NCI-H748 (cell line): ENCODE data around the gene SOD2.
A peak's percentile ranks its signal among the peaks of the same experiment; 100 is the strongest.
"Not testable (repeated sequence)": the region's sequence is repeated elsewhere in the genome, so short reads cannot be mapped to it uniquely, and the experiment has no call there.

Experiments
- DNase-seq: peaks from one replicate; lab custom pipeline; 2025; ENCODE audit not compliant: unreplicated experiment; lab: John Stamatoyannopoulos, UW

The SOD2 gene

DNA sequence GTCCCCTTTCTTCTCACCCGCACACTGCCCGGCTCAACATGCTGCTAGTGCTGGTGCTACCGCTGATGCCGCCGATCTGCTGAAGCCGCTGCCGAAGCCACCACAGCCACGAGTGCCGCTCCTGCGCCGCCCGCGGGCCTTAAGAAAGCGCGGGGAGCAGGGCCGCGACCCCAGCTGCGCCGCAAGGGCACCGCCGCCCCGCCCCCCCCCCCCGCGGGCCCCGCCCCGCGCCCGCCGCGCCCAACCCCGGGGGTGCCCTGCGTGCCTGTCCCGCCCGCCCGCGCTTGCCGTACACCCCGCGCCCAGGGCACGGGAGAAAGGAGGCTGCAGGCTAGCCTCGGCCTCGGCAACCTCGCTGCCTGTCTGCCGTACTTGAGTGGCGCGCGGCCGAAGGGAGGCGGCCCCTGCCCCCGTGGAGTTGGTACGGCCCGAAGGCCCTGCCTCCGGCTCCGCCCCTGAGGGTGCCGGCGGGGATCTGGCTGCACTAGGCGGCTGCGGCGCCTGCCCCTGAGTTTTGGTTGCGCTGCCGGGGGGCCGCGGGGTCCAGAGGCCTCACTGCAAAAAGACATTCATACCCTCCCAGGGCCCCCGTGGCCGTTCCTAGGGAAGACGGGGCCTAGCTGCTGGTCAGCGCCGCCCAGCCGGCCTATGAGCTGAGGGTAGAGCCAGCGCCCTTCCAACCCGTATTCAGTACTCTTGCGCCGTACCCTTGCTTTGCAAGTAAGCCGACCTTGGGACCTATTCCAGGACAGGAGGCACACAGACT lies at the start of gene SOD2:
TSS of gene SOD2 (minus strand) at position 114 of the 766 bp plus-strand sequence. CDS start at position 40, 74 bp downstream.
- DNase-seq: peak; percentile 92

DNA sequence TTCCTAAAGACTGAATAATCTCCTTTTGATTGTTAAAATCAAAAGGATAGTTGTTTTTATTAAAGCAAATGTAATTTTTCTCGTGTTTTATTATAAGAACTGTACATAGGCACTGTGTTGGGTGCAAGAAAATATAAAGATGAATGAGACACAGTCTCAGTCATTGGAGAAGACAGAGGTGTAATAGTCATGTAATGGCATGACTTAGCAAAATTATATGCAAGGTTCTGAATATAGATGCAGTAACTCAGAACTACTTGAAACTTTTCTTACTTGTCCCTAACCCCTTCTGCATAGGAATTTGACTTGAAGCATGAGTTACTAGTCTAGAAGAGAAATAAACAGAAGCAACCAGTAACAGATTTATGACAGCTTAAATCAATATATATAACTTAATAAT lies 49.1 kb upstream of the SOD2 start:
- no peak for DNase-seq

DNA sequence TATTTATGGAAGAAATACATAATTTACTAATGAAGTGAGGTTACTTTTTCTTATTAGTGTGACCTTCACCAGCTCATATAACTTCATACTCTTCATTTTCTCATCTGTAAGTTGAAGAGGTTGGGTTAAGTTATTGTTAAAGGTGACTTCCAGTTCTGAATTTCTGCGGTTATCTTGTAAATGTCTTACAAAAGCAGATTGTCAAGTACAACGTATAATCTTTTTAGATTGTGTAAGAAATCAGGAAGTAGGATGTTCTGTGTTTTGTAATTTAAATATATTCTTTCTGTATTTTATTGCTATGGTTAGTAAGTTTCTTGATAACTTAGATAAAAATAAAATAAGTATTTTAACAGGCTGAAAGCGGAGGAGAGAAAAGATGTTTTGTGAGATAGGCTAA lies 46.3 kb upstream of the SOD2 start:
- DNase-seq: no peak

DNA sequence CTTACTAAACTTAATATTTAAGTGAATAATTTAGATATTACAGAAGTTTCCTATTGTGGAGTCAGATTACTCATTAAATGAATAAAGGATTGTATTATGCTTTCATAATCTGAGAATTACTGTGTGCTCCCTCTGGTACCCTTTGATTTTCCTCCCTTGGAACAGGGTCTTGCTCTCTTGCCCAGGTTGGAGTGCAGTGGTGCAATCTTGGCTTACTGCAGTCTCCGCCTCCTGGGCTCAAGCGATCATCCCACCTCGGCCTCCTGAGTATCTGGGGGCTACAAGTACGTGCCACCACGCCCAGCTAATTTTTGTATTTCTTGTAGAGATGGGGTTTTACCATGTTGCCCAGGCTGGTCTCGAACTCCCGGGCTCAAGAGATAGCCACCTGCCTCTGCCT lies 43.9 kb upstream of the SOD2 start:
- DNase-seq: no peak

DNA sequence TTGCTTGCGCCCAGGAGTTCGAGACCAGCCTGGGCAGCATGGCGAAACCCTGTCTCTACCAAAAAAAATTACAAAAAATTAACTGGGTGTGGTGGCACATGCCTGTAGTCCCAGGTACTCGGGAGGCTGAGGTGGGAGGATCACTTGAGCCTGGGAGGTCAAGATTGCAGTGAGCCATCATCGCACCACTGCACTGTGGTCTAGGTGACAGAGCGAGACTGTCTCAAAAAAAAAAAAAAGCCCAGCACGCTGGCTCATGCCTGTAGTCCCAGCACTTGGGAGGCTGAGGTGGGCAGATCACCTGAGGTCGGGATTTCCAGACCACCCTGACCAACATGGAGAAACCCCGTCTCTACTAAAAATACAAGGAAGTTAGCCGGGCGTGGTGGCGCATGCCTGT lies 40.4 kb upstream of the SOD2 start:
- not testable (repeated sequence) for DNase-seq

DNA sequence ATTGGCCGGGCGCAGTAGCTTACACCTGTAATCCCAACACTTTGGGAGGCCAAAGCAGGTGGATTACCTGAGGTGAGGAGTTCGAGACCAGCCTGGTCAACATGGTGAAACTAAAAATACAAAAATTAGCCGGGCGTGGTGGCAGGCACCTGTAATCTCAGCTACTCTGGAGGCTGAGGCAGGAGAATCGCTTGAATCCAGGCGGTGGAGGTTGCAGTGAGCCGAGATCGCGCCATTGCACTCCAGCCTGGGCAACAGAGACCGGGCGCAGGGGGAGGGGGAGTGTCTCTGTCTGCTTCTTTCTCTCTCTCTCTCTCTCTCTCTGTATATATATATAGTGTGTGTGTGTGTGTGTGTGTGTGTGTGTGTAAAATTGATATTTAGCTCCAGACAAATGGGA lies 39.5 kb upstream of the SOD2 start:
- not testable (repeated sequence) for DNase-seq

DNA sequence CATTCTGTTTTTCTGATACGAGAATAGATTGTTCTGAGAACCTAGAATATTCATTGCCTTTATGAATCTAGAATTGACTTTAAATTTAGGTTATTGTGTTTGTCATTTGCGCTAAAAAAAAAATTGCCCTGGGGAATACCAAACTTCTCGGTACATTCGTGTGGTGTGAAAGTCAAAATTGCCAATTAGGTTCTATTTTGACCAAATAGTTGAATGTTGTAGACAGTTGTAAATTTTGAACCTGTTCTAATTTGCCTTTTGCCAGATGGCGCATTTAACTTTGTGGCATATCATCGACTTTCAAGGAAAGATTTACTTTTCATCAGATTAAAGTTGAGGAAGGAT lies 37.3 kb upstream of the SOD2 start:
- DNase-seq: no peak

DNA sequence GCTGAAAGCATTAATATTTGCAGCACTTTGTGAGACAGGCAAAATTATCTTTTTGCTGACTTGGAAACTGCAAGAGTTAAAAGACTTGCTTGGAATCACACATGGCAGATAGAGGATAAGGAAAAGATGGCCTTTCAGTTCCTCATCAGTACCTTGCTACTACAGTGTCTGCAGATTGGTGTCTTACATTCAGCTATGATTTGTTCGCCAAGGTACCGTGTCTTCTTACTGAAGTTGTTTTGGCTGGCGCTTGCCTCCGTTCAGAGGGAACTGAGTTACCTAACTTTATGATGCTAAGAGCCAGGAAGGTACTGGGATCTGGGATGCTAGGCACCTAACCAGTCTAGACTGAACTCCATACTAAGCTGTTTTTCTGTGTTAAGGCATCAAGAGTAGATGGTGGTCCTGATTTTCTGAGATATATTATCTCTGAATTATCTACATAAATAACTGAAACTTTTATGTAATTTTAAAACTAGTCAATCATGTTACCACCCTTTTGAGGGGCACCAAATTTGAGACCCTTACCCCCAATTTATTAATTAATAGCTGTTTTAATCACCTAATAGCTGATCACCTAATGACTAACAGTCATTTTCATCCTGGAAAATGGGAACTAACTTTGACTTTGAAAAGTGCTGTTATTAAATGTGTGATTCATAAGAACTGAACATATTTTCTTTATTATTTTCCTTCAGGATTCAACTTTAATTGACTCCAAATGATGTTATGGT lies 36.7 kb upstream of the SOD2 start:
- DNase-seq: no peak

DNA sequence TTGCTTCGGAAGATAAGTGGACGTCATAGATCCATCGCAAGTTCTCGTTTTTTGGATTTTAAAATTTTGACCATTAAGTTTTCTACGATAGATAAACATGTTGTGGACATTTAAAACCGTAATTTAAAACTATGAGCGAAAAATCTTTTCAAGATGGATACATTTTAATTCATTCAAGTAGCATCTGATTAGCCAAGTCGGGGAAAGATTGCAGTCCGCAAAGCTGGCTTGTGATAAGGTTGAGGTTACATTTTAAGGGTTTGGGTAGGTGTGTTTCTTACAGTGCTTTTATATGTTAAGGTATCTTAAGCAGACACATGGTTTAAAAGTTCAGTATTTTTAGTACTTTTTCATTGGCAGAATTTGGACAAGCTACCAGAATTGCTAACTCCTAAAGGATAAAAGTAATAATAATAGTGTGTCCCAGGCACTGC lies 35.5 kb upstream of the SOD2 start:
- no peak for DNase-seq

DNA sequence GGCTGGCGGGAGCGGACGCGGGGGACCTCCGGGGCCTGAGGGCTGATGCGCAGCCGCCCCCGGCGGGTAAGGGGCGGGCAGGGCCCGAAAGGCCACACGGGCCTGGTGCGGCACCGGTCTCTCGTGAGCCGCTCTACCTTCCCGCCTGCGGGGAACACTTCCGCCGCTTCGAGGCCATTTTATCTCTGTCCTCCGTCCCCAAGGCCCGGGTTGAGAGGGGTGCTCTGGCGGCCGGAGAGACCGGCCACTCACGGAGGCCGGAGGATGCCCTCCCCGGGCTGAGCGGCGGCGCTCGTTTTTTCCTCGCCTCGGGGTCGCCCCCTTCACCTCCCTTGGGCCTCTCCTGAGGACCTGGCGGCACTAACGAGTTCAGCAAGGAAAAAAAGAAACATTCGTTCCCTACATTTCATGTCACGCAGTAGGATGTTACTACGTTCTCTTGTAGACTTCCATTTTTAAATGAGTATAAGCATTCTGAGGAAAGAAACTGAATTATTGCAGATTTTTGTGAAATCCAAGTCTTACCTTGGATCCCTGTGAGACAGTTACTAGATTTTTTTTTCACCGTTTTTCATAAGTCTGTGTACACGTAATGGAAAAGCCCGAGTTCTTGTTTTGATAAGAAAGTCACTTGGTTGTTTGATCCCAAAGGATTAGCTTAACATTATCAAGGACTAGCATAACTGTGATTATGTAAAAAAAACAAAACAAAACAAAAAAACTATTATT lies 34.8 kb upstream of the SOD2 start:
- DNase-seq: peak; percentile 78

DNA sequence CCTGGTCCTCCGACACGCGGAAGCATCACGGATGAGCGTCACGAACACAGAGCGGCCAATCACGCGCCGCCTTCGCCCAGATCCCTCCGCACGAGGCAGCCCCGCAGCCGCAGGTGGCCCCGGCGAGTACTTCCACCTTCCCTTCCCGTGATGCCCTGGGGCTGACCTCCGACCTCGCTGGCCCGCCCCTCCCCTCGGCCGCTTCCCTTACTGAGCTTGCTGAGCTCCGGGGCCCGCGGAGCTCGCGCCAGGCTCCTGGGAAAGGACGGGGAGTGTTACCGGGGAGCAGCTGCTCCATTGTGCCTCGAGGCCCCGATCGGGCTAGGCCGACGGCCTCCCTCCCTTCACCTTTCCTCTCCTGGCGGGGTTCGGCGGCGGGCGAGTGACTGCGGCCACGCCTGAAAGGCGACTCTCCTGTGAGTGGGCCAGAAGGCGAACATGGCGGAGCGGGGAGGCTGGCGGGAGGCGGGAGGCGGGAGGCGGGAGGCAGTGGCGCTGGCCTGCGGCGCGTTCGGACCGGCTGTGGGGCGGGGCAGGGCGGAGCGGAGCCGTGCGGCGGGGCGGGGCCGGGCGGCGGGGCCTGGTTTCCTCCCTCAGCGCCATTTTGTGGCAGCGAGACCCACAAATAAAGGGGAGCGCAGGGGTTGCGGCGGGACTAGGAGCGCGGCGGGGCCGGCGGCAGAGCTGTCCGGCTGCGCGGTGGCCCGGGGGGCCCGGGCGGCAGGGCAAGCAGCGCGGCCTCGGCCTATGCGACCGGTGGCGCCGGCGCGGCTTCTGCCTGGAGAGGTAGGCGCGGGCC lies 34.1 kb upstream of the SOD2 start, which contains the start of gene WTAP:
TSS of gene WTAP (plus strand) at position 589 of the 799 bp plus-strand sequence. CDS start 8,760 bp downstream, outside the sequence.
- DNase-seq: peak; percentile 98

DNA sequence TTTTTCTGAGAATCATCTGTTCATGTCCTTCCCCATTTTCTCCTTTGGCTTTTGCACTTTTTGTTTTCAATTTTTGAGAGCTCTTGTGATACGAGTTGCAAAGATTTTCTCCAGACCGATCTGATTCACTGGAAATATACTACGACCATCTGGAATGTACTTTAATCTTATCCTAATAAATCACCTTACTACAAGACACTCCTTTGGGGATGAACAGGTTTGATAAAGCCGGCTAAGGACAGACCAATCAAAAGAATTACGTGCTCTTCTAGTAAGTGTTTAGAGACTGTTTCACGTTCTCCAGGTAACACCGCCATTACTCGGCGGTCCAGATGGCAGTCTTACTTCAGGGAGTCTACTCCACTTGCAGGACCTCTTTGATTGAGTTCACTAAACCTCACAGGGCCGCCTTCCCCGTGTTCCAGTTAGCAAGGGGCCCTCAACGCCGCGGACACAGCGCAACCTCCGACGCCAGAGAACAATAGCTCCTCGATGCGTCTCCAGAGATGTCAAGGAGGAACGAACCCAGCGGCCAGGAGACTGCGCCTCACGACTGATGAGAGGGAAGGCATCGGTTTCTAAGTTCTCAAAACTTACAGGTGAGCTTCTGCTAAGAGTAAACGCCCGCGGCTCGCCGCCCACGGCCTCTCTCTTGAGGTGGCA lies 33.3 kb upstream of the SOD2 start:
- peak; percentile 94 for DNase-seq

DNA sequence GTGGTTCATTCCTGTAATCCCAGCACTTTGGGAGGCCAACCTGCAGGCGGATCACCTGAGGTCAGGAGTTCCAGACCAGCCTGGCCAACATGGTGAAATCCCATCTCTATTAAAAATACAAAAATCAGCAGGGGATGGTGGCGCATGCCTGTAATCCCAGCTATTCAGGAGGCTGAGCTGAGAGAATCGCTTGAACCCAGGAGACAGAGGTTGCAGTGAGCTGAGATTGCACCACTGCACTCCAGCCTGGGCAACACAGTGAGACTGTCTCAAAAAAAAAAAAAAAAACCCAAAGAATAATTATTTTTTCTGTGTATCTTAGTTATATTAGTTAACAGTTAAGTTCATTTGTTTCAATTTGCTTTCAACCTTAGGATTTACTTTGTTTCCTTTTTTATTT lies 32.2 kb upstream of the SOD2 start:
- DNase-seq: not testable (repeated sequence)

DNA sequence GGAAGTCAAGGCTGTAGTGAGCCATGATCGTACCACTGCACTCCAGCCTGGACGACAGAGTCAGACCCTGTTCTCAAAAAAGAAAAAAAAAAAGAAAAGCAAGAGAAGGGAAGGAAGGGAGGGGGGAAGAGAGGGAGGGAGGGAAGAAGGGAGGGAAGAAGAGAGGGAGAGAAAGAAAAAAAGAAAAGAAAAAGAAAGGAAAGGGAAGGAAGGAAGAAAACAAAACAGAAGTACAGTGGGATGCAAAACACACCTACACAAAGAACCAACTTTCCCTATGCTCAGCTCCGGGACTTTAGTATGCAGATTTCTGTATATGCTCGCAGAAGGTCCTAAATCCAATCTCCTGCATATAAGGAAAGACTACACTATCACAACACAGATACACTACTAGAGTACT lies 31.7 kb upstream of the SOD2 start:
- no peak for DNase-seq

DNA sequence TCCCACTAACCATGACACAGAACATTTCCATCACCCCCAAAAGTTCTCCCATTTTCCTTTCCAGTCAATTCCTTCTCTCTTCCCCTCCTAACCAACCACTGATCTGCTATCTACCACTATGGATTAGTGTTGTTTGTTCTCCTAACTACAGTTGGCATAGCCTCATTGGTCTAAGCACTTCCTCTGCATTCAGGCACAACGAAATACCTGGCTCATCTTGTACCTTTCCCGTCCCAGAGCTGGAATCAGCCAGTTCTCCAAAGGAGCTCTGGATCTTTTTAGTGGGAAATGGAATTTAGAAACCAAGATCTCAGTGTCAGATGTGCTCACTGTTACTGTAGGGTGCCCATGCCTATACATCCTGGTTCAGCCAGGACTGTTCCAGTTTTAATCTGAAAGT lies 30.2 kb upstream of the SOD2 start:
- no peak for DNase-seq

DNA sequence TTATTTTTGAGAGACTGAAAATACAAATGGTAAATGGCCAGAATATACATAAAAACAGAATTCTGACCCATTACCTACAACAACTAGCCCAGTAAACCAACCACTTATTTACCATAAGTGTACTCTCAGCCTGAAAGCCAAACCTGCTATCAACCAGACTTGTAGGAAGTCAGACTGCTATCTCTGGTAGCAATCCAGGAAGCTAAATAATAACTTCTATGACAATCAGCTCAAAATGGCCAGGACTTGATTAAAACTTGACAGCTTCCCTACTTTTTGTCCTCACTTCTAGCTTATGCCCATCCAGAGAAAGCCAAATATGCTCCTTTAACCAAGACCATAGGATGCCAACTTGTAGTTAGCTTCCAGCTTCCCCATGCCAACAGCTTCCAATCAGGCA lies 29.6 kb upstream of the SOD2 start:
- no peak for DNase-seq

DNA sequence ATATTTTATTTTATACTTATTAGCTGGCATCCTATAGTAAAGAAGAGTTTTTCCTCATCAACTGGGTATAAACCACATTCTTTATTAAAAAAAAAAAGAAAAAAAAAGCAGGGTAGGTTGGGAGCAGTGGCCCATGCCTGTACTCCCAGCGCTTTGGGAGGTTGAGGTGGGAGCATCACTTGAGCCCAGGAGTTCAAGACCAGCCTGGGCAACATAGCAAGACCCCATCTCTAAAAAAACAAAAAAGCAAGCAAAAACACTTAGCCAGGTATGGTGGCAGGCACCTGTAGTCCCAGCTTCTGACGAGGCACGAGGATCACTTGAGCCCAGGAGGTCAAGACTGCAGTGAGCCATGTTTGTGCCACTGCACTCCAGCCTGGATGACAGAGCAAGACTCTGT lies 28.9 kb upstream of the SOD2 start:
- DNase-seq: not testable (repeated sequence)

DNA sequence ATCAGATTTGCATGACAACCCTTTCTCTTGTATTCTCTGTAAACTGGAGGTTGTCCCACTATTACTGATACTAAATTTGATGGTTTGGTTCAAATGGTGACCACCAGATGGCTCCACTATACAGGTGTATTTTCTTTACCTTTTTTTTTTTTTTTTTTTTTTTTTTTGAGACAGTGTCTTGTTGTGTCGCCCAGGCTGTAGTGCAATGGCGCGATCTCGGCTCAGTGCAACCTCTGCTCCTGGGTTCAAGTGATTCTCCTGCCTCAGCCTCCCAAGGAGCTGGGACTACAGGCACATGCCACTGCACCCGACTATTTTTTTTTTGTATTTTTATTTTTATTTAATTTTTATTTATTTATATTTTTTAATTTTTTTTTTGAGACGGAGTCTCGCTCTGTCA lies 27.7 kb upstream of the SOD2 start:
- DNase-seq: peak; percentile 64

DNA sequence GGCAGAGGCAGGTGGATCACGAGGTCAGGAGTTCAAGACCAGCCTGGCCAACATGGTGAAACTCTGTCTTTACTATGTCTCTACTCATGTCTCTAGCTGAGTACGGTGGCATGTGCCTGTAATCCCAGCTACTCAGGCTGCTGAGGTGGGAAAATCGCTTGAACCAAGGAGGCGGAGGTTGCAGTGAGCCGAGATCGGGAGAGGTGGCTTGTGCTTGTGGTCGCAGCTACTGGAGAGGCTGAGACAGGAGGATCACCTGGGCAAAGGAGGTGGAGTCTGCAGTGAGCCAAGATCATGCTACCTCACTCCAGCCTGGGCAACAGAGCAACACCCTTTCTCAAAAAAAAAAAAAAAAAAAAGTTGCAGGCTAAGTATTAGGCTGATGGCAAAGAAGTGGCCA lies 26.2 kb upstream of the SOD2 start:
- DNase-seq: no peak

DNA sequence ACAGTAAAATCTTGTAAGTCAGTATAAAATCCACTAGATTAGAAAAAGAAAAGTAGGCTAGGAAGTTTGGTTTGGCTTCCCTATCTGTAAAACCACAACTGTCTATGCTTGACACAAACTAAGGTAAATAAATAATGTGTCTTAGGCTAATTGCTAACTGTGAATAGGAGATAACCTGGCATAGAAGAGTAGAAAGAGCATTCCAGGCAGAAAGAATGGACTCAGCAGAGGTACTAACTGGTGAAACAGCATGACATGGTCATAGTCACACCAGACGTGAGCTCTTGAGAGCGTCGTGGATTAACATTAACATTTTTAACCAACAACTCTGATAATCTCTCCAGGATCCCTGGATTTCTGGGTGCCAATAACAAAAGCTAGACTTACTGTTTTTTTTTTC lies 25.6 kb upstream of the SOD2 start:
- no peak for DNase-seq
